ENCODE data around the gene ROR1. TPM values are rescaled to one million over a fixed set of nuclear protein-coding genes. Genes with fewer than 3 reads are reported as not detected.

ROR1 gene
- total and polyA plus RNA-seq, 7 donors = 0.13 to 2.8 (median 1.2) TPM

DNA sequence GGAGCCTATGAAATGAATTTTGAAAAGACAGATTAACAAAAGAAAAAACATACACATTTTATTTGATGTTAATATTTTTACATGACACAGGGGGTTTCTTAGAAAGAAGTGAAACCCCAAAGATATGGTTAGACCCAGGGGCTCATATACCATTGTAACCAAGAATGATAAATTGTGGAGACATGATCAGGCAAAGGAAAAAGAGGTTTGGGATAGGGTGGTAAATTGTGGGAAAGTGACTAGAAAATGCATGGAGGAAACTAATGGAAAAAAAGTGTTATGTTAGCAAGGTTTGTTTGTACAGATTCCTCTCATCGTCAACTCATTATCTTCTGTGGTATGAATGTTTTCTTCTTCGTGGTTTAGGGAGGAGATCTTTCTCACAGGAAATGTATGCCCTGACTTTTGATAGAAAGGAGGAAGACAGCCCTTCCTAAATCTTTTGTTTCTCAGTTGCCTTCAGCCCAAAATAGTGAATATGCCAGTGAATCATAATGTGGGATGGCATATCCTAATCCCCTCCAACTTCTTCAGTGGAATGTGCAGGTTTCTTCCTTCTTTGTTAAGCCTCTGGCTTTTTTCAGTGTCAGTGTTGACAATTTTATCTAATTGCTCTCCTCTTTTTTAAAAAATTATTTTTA lies 289.2 kb downstream of the ROR1 start:
- ATAC-seq (no peak), DNase-seq (no peak)
- intact Hi-C loops (cut with DNase I) = no loop called here
- Histone ChIP-seq H3K9me3 (no peaks in the 10 kb centered on the region), H3K27ac (no peak overlapping the region), H3K36me3 (ENCODE audit: insufficient read depth in 1 of 2, low read depth in 1 of 2) (no peaks in the 10 kb centered on the region), H3K27me3 (ENCODE audit: insufficient read depth in 3 of 3, low read length in 2 of 3) (no peaks in the 10 kb centered on the region), H3K4me1 (no peaks in the 10 kb centered on the region), H3K4me3 (no peak overlapping the region)
- TF ChIP-seq, protein P1, sequence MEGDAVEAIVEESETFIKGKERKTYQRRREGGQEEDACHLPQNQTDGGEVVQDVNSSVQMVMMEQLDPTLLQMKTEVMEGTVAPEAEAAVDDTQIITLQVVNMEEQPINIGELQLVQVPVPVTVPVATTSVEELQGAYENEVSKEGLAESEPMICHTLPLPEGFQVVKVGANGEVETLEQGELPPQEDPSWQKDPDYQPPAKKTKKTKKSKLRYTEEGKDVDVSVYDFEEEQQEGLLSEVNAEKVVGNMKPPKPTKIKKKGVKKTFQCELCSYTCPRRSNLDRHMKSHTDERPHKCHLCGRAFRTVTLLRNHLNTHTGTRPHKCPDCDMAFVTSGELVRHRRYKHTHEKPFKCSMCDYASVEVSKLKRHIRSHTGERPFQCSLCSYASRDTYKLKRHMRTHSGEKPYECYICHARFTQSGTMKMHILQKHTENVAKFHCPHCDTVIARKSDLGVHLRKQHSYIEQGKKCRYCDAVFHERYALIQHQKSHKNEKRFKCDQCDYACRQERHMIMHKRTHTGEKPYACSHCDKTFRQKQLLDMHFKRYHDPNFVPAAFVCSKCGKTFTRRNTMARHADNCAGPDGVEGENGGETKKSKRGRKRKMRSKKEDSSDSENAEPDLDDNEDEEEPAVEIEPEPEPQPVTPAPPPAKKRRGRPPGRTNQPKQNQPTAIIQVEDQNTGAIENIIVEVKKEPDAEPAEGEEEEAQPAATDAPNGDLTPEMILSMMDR (IDR thresholded peaks at IDR 0.05) = no peak
- 65 to 80% (median 75%) methylated on average over 2 of the region's 2 CpGs for WGBS, 3 donors

DNA sequence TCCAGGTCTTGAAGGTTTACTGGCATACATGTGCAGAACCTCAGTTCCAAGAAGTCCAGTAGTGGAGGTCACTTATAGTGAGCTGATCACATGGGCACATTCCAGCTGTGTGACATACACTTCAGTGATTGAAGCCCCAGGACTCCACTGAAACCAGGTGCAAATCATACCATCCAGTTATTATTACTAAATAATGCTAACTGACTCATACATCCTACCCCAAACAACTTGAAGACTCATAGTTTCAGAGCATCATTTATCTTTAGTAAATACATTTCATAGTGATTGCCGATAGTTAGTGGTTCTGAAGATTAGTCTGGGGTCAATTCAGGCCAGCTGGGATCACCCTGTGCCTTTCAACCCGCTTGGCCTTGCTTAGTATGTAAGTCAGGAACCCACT lies 291.8 kb downstream of the ROR1 start:
- DNase-seq (no peak), ATAC-seq (peak in 1 of 4 donors; percentile 42)
- no peaks in the 10 kb centered on the region for H3K36me3 ChIP-seq (ENCODE audit: insufficient read depth in 1 of 2, low read depth in 1 of 2)
- H3K27me3 ChIP-seq (ENCODE audit: insufficient read depth in 3 of 3, low read length in 2 of 3) = no peaks in the 10 kb centered on the region
- 86 to 96% (median 91%) methylated on average over 2 of the region's 2 CpGs for WGBS, 3 donors
- intact Hi-C loops (cut with DNase I) = no loop called here
- TF ChIP-seq, protein P1 (IDR thresholded peaks at IDR 0.05) = no peak
- no peak overlapping the region for H3K27ac ChIP-seq
- no peak overlapping the region for H3K4me3 ChIP-seq
- no peaks in the 10 kb centered on the region for H3K9me3 ChIP-seq
- no peaks in the 10 kb centered on the region for H3K4me1 ChIP-seq

GRCh38 chr1:64072089-64072793 lies 298.4 kb downstream of the ROR1 start:
- TF ChIP-seq, protein P1 (IDR thresholded peaks at IDR 0.05) = no peak
- Histone ChIP-seq H3K36me3 (ENCODE audit: insufficient read depth in 1 of 2, low read depth in 1 of 2) (no peaks in the 10 kb centered on the region), H3K4me3 (no peak overlapping the region), H3K27ac (no peak overlapping the region), H3K27me3 (ENCODE audit: insufficient read depth in 3 of 3, low read length in 2 of 3) (no peaks in the 10 kb centered on the region), H3K4me1 (peaks cover 28% of the 10 kb centered on the region), H3K9me3 (no peaks in the 10 kb centered on the region)
- 42 to 49% (median 43%) methylated on average over 5 of the region's 5 CpGs for WGBS, 3 donors
- ATAC-seq = peak in 2 of 4 donors; percentile 34 to 48
- no peak for DNase-seq
- intact Hi-C loops (cut with DNase I) = no loop called here

GRCh38 chr1:64073705-64074104 lies 299.9 kb downstream of the ROR1 start:
- no peaks in the 10 kb centered on the region for H3K36me3 ChIP-seq (ENCODE audit: insufficient read depth in 1 of 2, low read depth in 1 of 2)
- ATAC-seq = peak; percentile 28 to 75 (median 59)
- no peak overlapping the region for H3K4me3 ChIP-seq
- TF ChIP-seq, protein P1 (IDR thresholded peaks at IDR 0.05) = no peak
- no peak for DNase-seq
- WGBS, 3 donors = 34 to 48% (median 39%) methylated on average over 2 of the region's 2 CpGs
- peaks cover 28% of the 10 kb centered on the region for H3K4me1 ChIP-seq
- intact Hi-C loops (cut with DNase I) = no loop called here
- no peaks in the 10 kb centered on the region for H3K9me3 ChIP-seq
- H3K27me3 ChIP-seq (ENCODE audit: insufficient read depth in 3 of 3, low read length in 2 of 3) = no peaks in the 10 kb centered on the region
- no peak overlapping the region for H3K27ac ChIP-seq
